SK-N-SH (cell line): ENCODE data around the gene FAM131B. TPM values are rescaled to one million over a fixed set of nuclear protein-coding genes. Genes with fewer than 3 reads are reported as not detected.

Source experiments
- CTCF ChIA-PET: fragments of 300-600, 350-600 bp; formaldehyde crosslinking; extraction: SDS; loops from one replicate; lab custom pipeline; 2021; lab: Yijun Ruan, JAX
- POLR2A ChIA-PET: fragments of 350-600 bp; sonication (Branson Sonifier 250); formaldehyde crosslinking; extraction: SDS; loops from one replicate; lab custom pipeline; 2020; ENCODE audit warnings: antibody characterized with exemption, inconsistent platforms; lab: Yijun Ruan, JAX
- DNase-seq: peaks from one replicate; pipeline ENCODE4 v3.0.0; 2012
- H2AFZ ChIP-seq: fragments of 200-600 bp; sonication (generic); 2 replicates; pipeline ENCODE4 v1.8.1; 2016; ENCODE audit warnings: antibody characterized with exemption, mild to moderate bottlenecking, low read depth
- H3F3A ChIP-seq: fragments of 200-600 bp; sonication (generic); replicated peaks from 2 replicates; pipeline ENCODE3; 2016; ENCODE audit warnings: antibody characterized with exemption, mild to moderate bottlenecking; ENCODE audit not compliant: insufficient read depth
- H3K27ac ChIP-seq, 2 experiments: fragments of 200-500 bp in 1 of 2; fragments of 200-600 bp in 1 of 2; sonication (Bioruptor generic) in 1 of 2; sonication (generic), shearing (Covaris generic) in 1 of 2; 2 replicates each; pipeline versions ENCODE4 v1.5.1 to v1.6.1; 2014 to 2016; ENCODE audit warnings: low read depth in 2 of 2, inconsistent platforms in 1 of 2, low read length in 1 of 2, mild to moderate bottlenecking in 1 of 2, mixed read lengths in 1 of 2
- H3K27me3 ChIP-seq: fragments of 200-600 bp; sonication (generic), shearing (Covaris generic); 2 replicates; pipeline ENCODE4 v1.6.1; 2016; ENCODE audit warnings: mixed run types; ENCODE audit not compliant: insufficient read depth
- H3K36me3 ChIP-seq, 2 experiments: fragments of 200-500 bp in 1 of 2; fragments of 200-600 bp in 1 of 2; sonication (Bioruptor generic) in 1 of 2; sonication (generic) in 1 of 2; replicated peaks in 1 of 2; 2 replicates each; pipeline versions ENCODE3 to v1.5.1; 2014 to 2016; ENCODE audit warnings: low read length in 1 of 2, mild to moderate bottlenecking in 1 of 2; ENCODE audit not compliant: insufficient read depth in 2 of 2, control insufficient read depth in 1 of 2
- H3K4me1 ChIP-seq, 2 experiments: fragments of 200-500 bp in 1 of 2; fragments of 200-600 bp in 1 of 2; sonication (Bioruptor generic) in 1 of 2; sonication (generic), shearing (Covaris generic) in 1 of 2; 2 replicates each; pipeline versions ENCODE4 v1.5.1 to v1.6.1; 2014 to 2016; ENCODE audit warnings: low read depth in 1 of 2, low read length in 1 of 2, mixed run types in 1 of 2; ENCODE audit not compliant: insufficient read depth in 2 of 2, control insufficient read depth in 1 of 2
- H3K4me2 ChIP-seq: fragments of 200-600 bp; sonication (generic), shearing (Covaris generic); 2 replicates; pipeline ENCODE4 v1.6.1; 2017; ENCODE audit warnings: mixed run types
- H3K4me3 ChIP-seq, 2 experiments: fragments of 200-500 bp in 1 of 2; fragments of 200-600 bp in 1 of 2; sonication (Bioruptor generic) in 1 of 2; sonication (generic), shearing (Covaris generic) in 1 of 2; 2 replicates each; pipeline versions ENCODE4 v1.5.1 to v1.8.1; 2014 to 2016; ENCODE audit warnings: low read depth in 2 of 2, inconsistent platforms in 1 of 2, low read length in 1 of 2, mild to moderate bottlenecking in 1 of 2, mixed read lengths in 1 of 2, moderate library complexity in 1 of 2
- H3K79me2 ChIP-seq: fragments of 200-600 bp; sonication (generic); 2 replicates; pipeline ENCODE4 v1.8.1; 2017; ENCODE audit warnings: mild to moderate bottlenecking; ENCODE audit not compliant: insufficient read depth
- H3K9ac ChIP-seq: fragments of 200-600 bp; sonication (generic); 2 replicates; pipeline ENCODE4 v1.6.1; 2017; ENCODE audit warnings: mixed run types
- H3K9me2 ChIP-seq: fragments of 200-600 bp; sonication (generic); 2 replicates; pipeline ENCODE4 v1.6.1; 2017; ENCODE audit warnings: mixed run types
- H3K9me3 ChIP-seq: fragments of 200-600 bp; sonication (generic); 2 replicates; pipeline ENCODE4 v1.6.1; 2017; ENCODE audit warnings: mixed run types, mild to moderate bottlenecking, moderate library complexity
- H4K20me1 ChIP-seq: fragments of 200-600 bp; sonication (generic); 2 replicates; pipeline ENCODE4 v1.6.1; 2017; ENCODE audit warnings: mild to moderate bottlenecking, mixed run types; ENCODE audit not compliant: insufficient read depth
- CTCF ChIP-seq: fragments of 200-600 bp; sonication (generic); IDR thresholded peaks from 2 replicates; pipeline ENCODE4 v1.6.1; 2017; ENCODE audit warnings: antibody characterized with exemption, mild to moderate bottlenecking, moderate library complexity
- EP300 ChIP-seq, 2 experiments: IDR thresholded peaks; 2 replicates each; pipeline versions ENCODE4 v1.4.0 to v1.6.1; 2012; ENCODE audit warnings: borderline replicate concordance in 1 of 2, low read depth in 1 of 2, low read length in 1 of 2
- GATA2 ChIP-seq: sonication (generic); formaldehyde crosslinking; IDR thresholded peaks from 2 replicates; pipeline ENCODE4 v1.5.0; 2020; ENCODE audit warnings: mild to moderate bottlenecking, missing genetic modification reagents
- JUND ChIP-seq: IDR thresholded peaks from 2 replicates; pipeline ENCODE4 v1.4.0; 2012
- NFIC ChIP-seq: IDR thresholded peaks from 2 replicates; pipeline ENCODE4 v1.4.0; 2012; ENCODE audit warnings: borderline replicate concordance
- PBX3 ChIP-seq: IDR thresholded peaks from 2 replicates; pipeline ENCODE4; 2012
- POLR2AphosphoS5 ChIP-seq: IDR thresholded peaks from 2 replicates; pipeline ENCODE4 v1.6.1; 2012; ENCODE audit warnings: low read depth, low read length
- RXRA ChIP-seq: IDR thresholded peaks from 2 replicates; pipeline ENCODE4 v1.4.0; 2012; ENCODE audit warnings: low read depth, mild to moderate bottlenecking, borderline replicate concordance
- SIN3A ChIP-seq: IDR thresholded peaks from 2 replicates; pipeline ENCODE4 v1.6.1; 2012; ENCODE audit warnings: low read depth, mild to moderate bottlenecking, low read length, moderate library complexity, borderline replicate concordance
- TCF12 ChIP-seq: IDR thresholded peaks from 2 replicates; pipeline ENCODE4 v1.4.0; 2012
- TEAD4 ChIP-seq: IDR thresholded peaks from 2 replicates; pipeline ENCODE4 v1.4.0; 2012; ENCODE audit warnings: mild to moderate bottlenecking, borderline replicate concordance; ENCODE audit not compliant: insufficient read depth
- USF2 ChIP-seq: fragments of 150-350 bp; IDR thresholded peaks from 2 replicates; pipeline ENCODE4 v1.6.1; 2017; ENCODE audit warnings: antibody characterized with exemption, low read length, low read depth, borderline replicate concordance
- ZBTB33 ChIP-seq: IDR thresholded peaks from 2 replicates; pipeline ENCODE4 v1.4.0; 2012; ENCODE audit warnings: low read depth, borderline replicate concordance
- WGBS: methylation state at CpG from one replicate; pipeline ENCODE4 v1.1.6; 2017; ENCODE audit warnings: low lambda C conversion rate; 5-methylcytosine and 5-hydroxymethylcytosine counted together
- polyA plus RNA-seq, 3 experiments: library from polyadenylated mRNA; depleted of rRNA; stranded (reverse); fragments of >200 nt; gene quantifications; 2 replicates each; pipeline ENCODE4 v1.2.3, GENCODE V29; 2012

Gene FAM131B
- polyA plus RNA-seq, 1 of the 3 experiments (the other 2 are of a cell fraction): 43.6 TPM

- no peak for DNase-seq
- ChIA-PET CTCF (interaction anchor here (1.3 to 8.3 kb wide), 4 partner anchors 9 to 153 kb away, joined by 3 to 43 read pairs (median 24); partner anchors contain the start of gene ZYX), POLR2A (interaction anchor here (1.2 kb wide), 2 partner anchors 11 to 508 kb away, joined by 3 read pairs; partner anchors contain the start of gene TCAF1)
- Histone ChIP-seq H3K9me3 (no peaks in the 10 kb centered on the region), H3K27me3 (no peaks in the 10 kb centered on the region), H3F3A (peaks cover 56% of the 10 kb centered on the region), H4K20me1 (peaks cover 40% of the 10 kb centered on the region), H3K9ac (no peak overlapping the region), H3K9me2 (no peaks in the 10 kb centered on the region), H3K4me1 (peaks cover 10 to 27% of the 10 kb centered on the region in 2 experiments; a peak in 3 of 4 replicates), H2AFZ (no peak overlapping the region), H3K27ac (peak overlapping the region in 1 of 2 experiments; percentile 75; a peak in 1 of 4 replicates), H3K4me2 (no peak overlapping the region), H3K36me3 (peaks cover 30 to 32% of the 10 kb centered on the region in 2 experiments), H3K79me2 (peaks cover 3% of the 10 kb centered on the region; the same call in 1 of the 2 replicates), H3K4me3 (no peak overlapping the region)
- TF ChIP-seq GATA2 (CRISPR knock-in tag): no peak
- TF ChIP-seq TEAD4: no peak
- peak; percentile 47 for TF ChIP-seq POLR2AphosphoS5
- WGBS: 93% methylated on average over 6 of the region's 6 CpGs
These were observed 31.6 kb upstream of the FAM131B start for GRCh38 chr7:143394068-143394467.

- Histone ChIP-seq H3K79me2 (peaks cover 9% of the 10 kb centered on the region; the same call in 1 of the 2 replicates), H3K9me3 (no peaks in the 10 kb centered on the region), H3K9me2 (no peaks in the 10 kb centered on the region), H3K27me3 (no peaks in the 10 kb centered on the region), H3F3A (peaks cover 61% of the 10 kb centered on the region), H3K9ac (no peak overlapping the region), H3K4me1 (peaks cover 10 to 28% of the 10 kb centered on the region in 2 experiments; a peak in 3 of 4 replicates), H3K36me3 (peaks cover 36 to 38% of the 10 kb centered on the region in 2 experiments), H3K4me2 (no peak overlapping the region), H2AFZ (no peak overlapping the region), H3K27ac (peak overlapping the region; percentile 2 to 75; a peak in 2 of 4 replicates), H4K20me1 (peaks cover 46% of the 10 kb centered on the region), H3K4me3 (no peak overlapping the region)
- 80% methylated on average over 14 of the region's 14 CpGs for WGBS
- ChIA-PET CTCF (interaction anchor here (1.0 to 8.3 kb wide), 7 partner anchors 9 to 153 kb away, joined by 3 to 43 read pairs (median 4); partner anchors contain the start of gene ZYX), POLR2A (interaction anchor here (1.2 kb wide), 2 partner anchors 12 to 508 kb away, joined by 3 read pairs; partner anchors contain the start of gene TCAF1)
- TF ChIP-seq CTCF (no peak), EP300 (IDR thresholded peaks at IDR 0.05; ENCODE audit: borderline replicate concordance in 1 of 2, low read depth in 1 of 2, low read length in 1 of 2) (peak in 1 of 2 experiments; percentile 28; a peak in 1 of 4 replicates), GATA2 (CRISPR knock-in tag) (no peak), NFIC (peak; percentile 94), TCF12 (peak; percentile 42; the same call in 1 of the 2 replicates), USF2 (no peak), ZBTB33 (no peak; the same call in 1 of the 2 replicates), SIN3A (0 out of 2 replicates have a peak, but pooled peaks have one; percentile 20), POLR2AphosphoS5 (peak; percentile 85), RXRA (no peak; the same call in 1 of the 2 replicates), JUND (no peak), PBX3 (peak; percentile 33; the same call in 1 of the 2 replicates)
- DNase-seq: no peak
These were observed 30.9 kb upstream of the FAM131B start for GRCh38 chr7:143393267-143394041.
